ENCODE measurements around the gene OR11H6. TPM values are rescaled to one million over a fixed set of nuclear protein-coding genes. Genes with fewer than 3 reads are reported as not detected.
"Not testable (repeated sequence)": the region's sequence is repeated elsewhere in the genome, so short reads cannot be mapped to it uniquely, and the experiment has no call there.

The OR11H6 gene
- total RNA-seq, 1 donor from 2014 or later: not detected

- TF ChIP-seq CTCF (conservative IDR thresholded peaks at IDR 0.05; ENCODE audit: low read depth, low read length): no peak
- peak; percentile 51 for DNase-seq (ENCODE audit: low read depth)
- H3K4me3 ChIP-seq (ENCODE audit: low read depth, low read length): no peak overlapping the region
These were observed 39.2 kb downstream of the OR11H6 start for GRCh38 chr14:20262642-20263128.

GRCh38 chr14:20264361-20264760 is 40.9 kb downstream of the OR11H6 start:
- not testable (repeated sequence) for DNase-seq (ENCODE audit: low read depth); H3K4me3 ChIP-seq (ENCODE audit: low read depth, low read length)

GRCh38 chr14:20274062-20274461 is 50.6 kb downstream of the OR11H6 start:
- no peak for DNase-seq (ENCODE audit: low read depth)
- no peak overlapping the region for H3K4me3 ChIP-seq (ENCODE audit: low read depth, low read length)
- TF ChIP-seq CTCF (conservative IDR thresholded peaks at IDR 0.05; ENCODE audit: low read depth, low read length): no peak

Other genes starting within 250 kb of the OR11H6 start
- gene OR4K15, start 248.1 kb upstream of the OR11H6 start, total RNA-seq: not detected in 2 replicates
- gene OR4Q2, start 221.5 kb upstream of the OR11H6 start, total RNA-seq: not detected in 2 replicates
- not detected in 2 replicates for gene OR4K14, start 204.4 kb upstream of the OR11H6 start, total RNA-seq
- not detected in 2 replicates for gene OR4K13, start 187.7 kb upstream of the OR11H6 start, total RNA-seq
- not detected in 2 replicates for gene OR4L1, start 163.7 kb upstream of the OR11H6 start, total RNA-seq
- gene OR4K17, start 113.0 kb upstream of the OR11H6 start, total RNA-seq: not detected in 2 replicates
- gene OR4N5, start 84.9 kb upstream of the OR11H6 start, total RNA-seq: not detected in 2 replicates
- gene OR11G2, start 32.8 kb upstream of the OR11H6 start, total RNA-seq: not detected in 2 replicates
- gene OR11H7, start 5.3 kb downstream of the OR11H6 start, total RNA-seq: not detected in 2 replicates
- not detected in 2 replicates for gene OR11H4, start 15.6 kb downstream of the OR11H6 start, total RNA-seq
- gene TTC5, start 82.2 kb downstream of the OR11H6 start, total RNA-seq: 4.0 and 10.2 TPM in 2 replicates
- 54.8 and 68.8 TPM in 2 replicates for gene CCNB1IP1, start 109.6 kb downstream of the OR11H6 start, total RNA-seq
- gene PARP2, start 119.9 kb downstream of the OR11H6 start, total RNA-seq: 23.1 and 26.1 TPM in 2 replicates
- gene TEP1, start 189.8 kb downstream of the OR11H6 start, total RNA-seq: 7.0 and 17.5 TPM in 2 replicates
- gene KLHL33, start 212.5 kb downstream of the OR11H6 start, total RNA-seq: under 0.01 and 0.17 TPM in 2 replicates
- gene OSGEP, start 231.1 kb downstream of the OR11H6 start, total RNA-seq: 24.6 and 59.7 TPM in 2 replicates
- gene APEX1, start 231.5 kb downstream of the OR11H6 start, total RNA-seq: 321 and 381 TPM in 2 replicates
- 16.3 and 19.1 TPM in 2 replicates for gene PIP4P1, start 237.7 kb downstream of the OR11H6 start, total RNA-seq
- gene PNP, start 245.7 kb downstream of the OR11H6 start, total RNA-seq: 152 and 178 TPM in 2 replicates

All from epithelial cell of proximal tubule (primary cell).